Measurements from ENCODE around the gene SPOUT1. TPM values are rescaled to one million over a fixed set of nuclear protein-coding genes. Genes with fewer than 3 reads are reported as not detected.
"Not testable (repeated sequence)": the region's sequence is repeated elsewhere in the genome, so short reads cannot be mapped to it uniquely, and the experiment has no call there.

SPOUT1 gene
- total RNA-seq, 2 experiments from 2014 or later = 60.5 to 75.0 TPM

- H3K4me1 Mint-ChIP-seq, DNase-seq, H3K27me3 Mint-ChIP-seq, H3K4me3 Mint-ChIP-seq, H3K27ac Mint-ChIP-seq, POLR2A ChIA-PET: not testable (repeated sequence)
- H3K36me3 Mint-ChIP-seq (ENCODE audit: low read depth) = peaks cover 14% of the 10 kb centered on the region
- peaks cover 19% of the 10 kb centered on the region for H3K9me3 Mint-ChIP-seq
- CTCF ChIA-PET = interaction anchor here (1.1 to 1.5 kb wide), 2 partner anchors 13 to 76 kb away, joined by 3 read pairs; no protein-coding TSS in a partner anchor
Observed at GRCh38 chr9:128851024-128851423, 21.4 kb upstream of the SPOUT1 start.

- H3K4me1 Mint-ChIP-seq = no peaks in the 10 kb centered on the region
- peaks cover 14% of the 10 kb centered on the region for H3K36me3 Mint-ChIP-seq (ENCODE audit: low read depth)
- H3K4me3 Mint-ChIP-seq = no peak overlapping the region
- no peak for DNase-seq
- peaks cover 19% of the 10 kb centered on the region for H3K9me3 Mint-ChIP-seq
- no peaks in the 10 kb centered on the region for H3K27me3 Mint-ChIP-seq
- POLR2A ChIA-PET = no interaction called here
- no peak overlapping the region for H3K27ac Mint-ChIP-seq
- CTCF ChIA-PET = interaction anchor here (1.7 kb wide), 1 partner anchor 30 kb away, joined by 4 read pairs; the partner anchor contains the start of gene ENDOG
Observed at GRCh38 chr9:128847803-128848202, 18.2 kb upstream of the SPOUT1 start.

GRCh38 chr9:128846680-128847030, 17.1 kb upstream of the SPOUT1 start:
- Mint-ChIP-seq H3K4me3 (no peak overlapping the region), H3K36me3 (ENCODE audit: low read depth) (peaks cover 14% of the 10 kb centered on the region), H3K4me1 (peaks cover 2% of the 10 kb centered on the region), H3K27ac (no peak overlapping the region), H3K27me3 (no peaks in the 10 kb centered on the region), H3K9me3 (peaks cover 19% of the 10 kb centered on the region)
- DNase-seq = no peak
- ChIA-PET POLR2A (no interaction called here), CTCF (interaction anchor here (1.7 kb wide), 1 partner anchor 28 kb away, joined by 4 read pairs; the partner anchor contains the start of gene ENDOG)

- H3K9me3 Mint-ChIP-seq = peaks cover 6% of the 10 kb centered on the region
- ChIA-PET POLR2A (no interaction called here), CTCF (interaction anchor here (1.0 kb wide), 1 partner anchor 27 kb away, joined by 3 read pairs; the partner anchor contains the start of gene ENDOG)
- H3K4me1 Mint-ChIP-seq = peaks cover 2% of the 10 kb centered on the region
- no peak overlapping the region for H3K4me3 Mint-ChIP-seq
- no peak for DNase-seq
- H3K27me3 Mint-ChIP-seq = no peaks in the 10 kb centered on the region
- peaks cover 5% of the 10 kb centered on the region for H3K36me3 Mint-ChIP-seq (ENCODE audit: low read depth)
- no peak overlapping the region for H3K27ac Mint-ChIP-seq
Observed at GRCh38 chr9:128845186-128845931, 15.8 kb upstream of the SPOUT1 start.

DNA sequence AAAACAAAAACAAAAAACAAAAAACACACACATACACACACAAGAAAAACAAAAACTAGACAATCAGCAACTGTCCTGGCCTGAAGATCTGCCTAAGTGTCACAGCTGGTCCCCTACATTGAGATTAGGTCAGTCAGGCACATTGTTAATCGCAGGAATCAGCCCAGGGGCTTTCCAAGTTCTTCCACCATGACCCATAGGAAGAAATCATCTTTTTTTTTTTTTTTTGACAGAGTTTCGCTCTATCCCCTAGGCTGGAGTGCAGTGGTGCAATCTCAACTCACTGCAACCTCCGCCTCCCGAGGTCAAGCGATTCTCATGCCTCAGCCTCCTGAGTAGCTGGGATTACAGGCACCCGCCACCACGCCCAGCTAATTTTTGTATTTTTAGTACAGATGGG, 13.6 kb upstream of the SPOUT1 start:
- DNase-seq; H3K36me3 Mint-ChIP-seq (ENCODE audit: low read depth); POLR2A ChIA-PET; H3K9me3 Mint-ChIP-seq; H3K27me3 Mint-ChIP-seq; H3K27ac Mint-ChIP-seq; H3K4me3 Mint-ChIP-seq; H3K4me1 Mint-ChIP-seq: not testable (repeated sequence)
- CTCF ChIA-PET = interaction anchor here (0.6 kb wide), 1 partner anchor 395 kb away, joined by 3 read pairs; no protein-coding TSS in a partner anchor

GRCh38 chr9:128841694-128842492, 12.3 kb upstream of the SPOUT1 start:
- POLR2A ChIA-PET = no interaction called here
- no peaks in the 10 kb centered on the region for H3K9me3 Mint-ChIP-seq
- no peak overlapping the region for H3K27ac Mint-ChIP-seq
- H3K36me3 Mint-ChIP-seq (ENCODE audit: low read depth) = peaks cover 7% of the 10 kb centered on the region
- no peak for DNase-seq
- CTCF ChIA-PET = interaction anchor here (0.7 to 0.9 kb wide), 3 partner anchors 140 to 251 kb away, joined by 3 read pairs; partner anchors contain the start of gene PKN3
- H3K27me3 Mint-ChIP-seq = no peaks in the 10 kb centered on the region
- peaks cover 2% of the 10 kb centered on the region for H3K4me1 Mint-ChIP-seq
- H3K4me3 Mint-ChIP-seq = no peak overlapping the region

DNA sequence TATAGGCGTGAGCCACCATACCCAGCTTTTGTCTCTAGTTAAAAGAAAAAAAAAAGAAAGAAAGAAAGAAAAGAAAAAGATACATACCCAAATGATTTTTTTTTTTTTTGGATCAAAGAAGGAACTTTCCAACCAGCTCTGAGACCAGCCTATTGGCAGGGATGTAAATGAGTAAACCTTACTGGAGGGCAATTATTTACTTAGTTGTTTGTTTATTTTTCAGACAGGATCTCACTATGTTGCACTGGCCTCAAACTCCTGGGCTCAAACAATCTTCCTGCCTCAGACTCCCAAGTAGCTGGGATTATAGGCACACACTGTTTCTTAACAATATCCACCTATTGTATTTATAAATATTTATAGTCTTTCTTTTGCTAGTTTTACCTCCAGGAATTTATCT, 10.9 kb upstream of the SPOUT1 start:
- Mint-ChIP-seq H3K4me3 (no peak overlapping the region), H3K9me3 (no peaks in the 10 kb centered on the region), H3K27me3 (no peaks in the 10 kb centered on the region), H3K36me3 (ENCODE audit: low read depth) (peaks cover 7% of the 10 kb centered on the region), H3K4me1 (peaks cover 2% of the 10 kb centered on the region), H3K27ac (no peak overlapping the region)
- POLR2A ChIA-PET = no interaction called here
- CTCF ChIA-PET = no interaction called here
- DNase-seq = no peak

DNA sequence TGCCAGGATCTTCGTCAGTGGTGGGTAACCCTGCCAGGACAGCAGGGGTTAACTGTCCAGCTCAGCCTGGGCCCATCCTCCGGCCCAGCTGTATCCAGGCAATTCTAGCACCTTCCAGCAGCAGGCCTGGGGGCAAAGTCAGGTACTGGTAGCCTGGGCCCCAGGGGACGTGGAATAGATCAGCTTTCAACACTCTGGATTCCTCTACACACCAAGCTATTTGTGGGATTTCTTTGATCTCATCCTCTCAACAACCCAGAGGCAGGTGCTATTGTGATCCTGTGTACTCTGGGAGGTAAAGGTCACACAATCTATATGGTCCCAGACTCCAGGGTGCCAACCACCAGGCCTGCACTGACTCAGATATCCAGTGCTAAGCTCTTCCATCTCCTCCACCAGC, 8.7 kb upstream of the SPOUT1 start:
- no peak for DNase-seq
- CTCF ChIA-PET = interaction anchor here (0.6 to 2.0 kb wide), 4 partner anchors 9 to 144 kb away, joined by 3 to 8 read pairs (median 5); partner anchors contain the start of genes ENDOG and SPOUT1
- H3K27me3 Mint-ChIP-seq = no peaks in the 10 kb centered on the region
- no peak overlapping the region for H3K4me3 Mint-ChIP-seq
- H3K27ac Mint-ChIP-seq = no peak overlapping the region
- POLR2A ChIA-PET = no interaction called here
- H3K36me3 Mint-ChIP-seq (ENCODE audit: low read depth) = peaks cover 13% of the 10 kb centered on the region
- H3K9me3 Mint-ChIP-seq = no peaks in the 10 kb centered on the region
- H3K4me1 Mint-ChIP-seq = peaks cover 2% of the 10 kb centered on the region

- no peaks in the 10 kb centered on the region for H3K9me3 Mint-ChIP-seq
- no peaks in the 10 kb centered on the region for H3K4me1 Mint-ChIP-seq
- no peak overlapping the region for H3K27ac Mint-ChIP-seq
- DNase-seq = no peak
- H3K27me3 Mint-ChIP-seq = no peaks in the 10 kb centered on the region
- ChIA-PET CTCF (interaction anchor here (1.4 kb wide), 1 partner anchor 19 kb away, joined by 6 read pairs; no protein-coding TSS in a partner anchor), POLR2A (no interaction called here)
- no peak overlapping the region for H3K4me3 Mint-ChIP-seq
- peaks cover 13% of the 10 kb centered on the region for H3K36me3 Mint-ChIP-seq (ENCODE audit: low read depth)
Observed at GRCh38 chr9:128836509-128837145, 7.0 kb upstream of the SPOUT1 start.

GRCh38 chr9:128835246-128836210, 5.9 kb upstream of the SPOUT1 start:
- Mint-ChIP-seq H3K27ac (no peak overlapping the region), H3K27me3 (no peaks in the 10 kb centered on the region), H3K9me3 (no peaks in the 10 kb centered on the region), H3K4me3 (no peak overlapping the region), H3K36me3 (ENCODE audit: low read depth) (peaks cover 11% of the 10 kb centered on the region), H3K4me1 (no peaks in the 10 kb centered on the region)
- no peak for DNase-seq
- ChIA-PET POLR2A (no interaction called here), CTCF (interaction anchor here (1.4 kb wide), 1 partner anchor 18 kb away, joined by 6 read pairs; no protein-coding TSS in a partner anchor)

- POLR2A ChIA-PET = no interaction called here
Observed at GRCh38 chr9:128833696-128834095, 4.1 kb upstream of the SPOUT1 start.

More at GRCh38 chr9:128833696-128834095, 4.1 kb upstream of the SPOUT1 start:
- H3K27me3 Mint-ChIP-seq = no peaks in the 10 kb centered on the region
- no peak overlapping the region for H3K4me3 Mint-ChIP-seq
- peaks cover 17% of the 10 kb centered on the region for H3K36me3 Mint-ChIP-seq (ENCODE audit: low read depth)
- no peak for DNase-seq
- no peaks in the 10 kb centered on the region for H3K9me3 Mint-ChIP-seq
- CTCF ChIA-PET = interaction anchor here (0.6 to 1.1 kb wide), 2 partner anchors 15 to 126 kb away, joined by 3 to 6 read pairs; partner anchors contain the start of gene ENDOG
- peaks cover 13% of the 10 kb centered on the region for H3K4me1 Mint-ChIP-seq
- H3K27ac Mint-ChIP-seq = no peak overlapping the region

Measured in activated CD4-positive, alpha-beta T cell treated with anti-CD3 and anti-CD28 coated beads, Interleukin-2, amount 10 ng/mL, durations not matched to agents 7 days and 5 days (primary cell).